HCT116 (cell line): ENCODE data around the gene PRSS16. TPM values are rescaled to one million over a fixed set of nuclear protein-coding genes. Genes with fewer than 3 reads are reported as not detected.
"Not testable (repeated sequence)": the region's sequence is repeated elsewhere in the genome, so short reads cannot be mapped to it uniquely, and the experiment has no call there.

Experiments
- ATAC-seq: fragments of 200-7000 bp; cut with Tn5 transposase; 2 replicates; pipeline ENCODE4 v1.9.1; 2020; ENCODE audit warnings: mild to moderate bottlenecking, moderate library complexity
- BruUV-seq: library from RNA; stranded (reverse); fragments of 400-500 nt; replicated peaks from 2 replicates; lab custom pipeline; 2021; lab: Mats Ljungman, UMichigan
- CTCF ChIA-PET: fragments of 300-600 bp; sonication (Branson Sonifier 250); formaldehyde crosslinking; loops from one replicate; lab custom pipeline; 2021; ENCODE audit warnings: antibody characterized with exemption; lab: Charles Lee
- POLR2A ChIA-PET: fragments of 300-600, 350-600 bp; sonication (Branson Sonifier 250); formaldehyde crosslinking; loops from one replicate; lab custom pipeline; 2021; ENCODE audit warnings: antibody characterized with exemption; lab: Charles Lee
- RAD21 ChIA-PET, 2 experiments: fragments of 300-600 bp; sonication (Branson Sonifier 250); formaldehyde crosslinking; loops; one replicate each; lab custom pipeline; 2023; ENCODE audit warnings: low total read pairs in 2 of 2; ENCODE audit not compliant: uncharacterized antibody in 2 of 2, unreplicated experiment in 2 of 2, low non-redundant PET in 1 of 2; lab: Charles Lee
- DNase-seq: peaks from one replicate; pipeline ENCODE4 v3.0.0-alpha.2; 2010; ENCODE audit warnings: low read depth, low spot score
- H2AFZ ChIP-seq: fragments of 200-600 bp; shearing (Covaris generic), sonication (generic); 2 replicates; pipeline ENCODE4 v1.6.1; 2017; ENCODE audit warnings: low read depth, mixed run types, mixed read lengths, antibody characterized with exemption, low read length; ENCODE audit not compliant: poor library complexity, severe bottlenecking
- H3K27ac ChIP-seq: 2 replicates; pipeline ENCODE4 v1.5.1; 2012; ENCODE audit warnings: low read depth, low read length
- H3K27me3 ChIP-seq: fragments of 200-600 bp; sonication (generic); 2 replicates; pipeline ENCODE4 v1.6.1; 2016; ENCODE audit warnings: mixed run types, low read length, mixed read lengths; ENCODE audit not compliant: insufficient read depth
- H3K36me3 ChIP-seq, 2 experiments: fragments of 200-500 bp in 1 of 2; fragments of 200-600 bp in 1 of 2; sonication (Bioruptor generic) in 1 of 2; sonication (generic) in 1 of 2; 2 replicates each; pipeline versions ENCODE4 v1.5.1 to v1.6.1; 2014 to 2016; ENCODE audit warnings: low read length in 2 of 2, inconsistent platforms in 1 of 2, mixed read lengths in 1 of 2, mixed run types in 1 of 2; ENCODE audit not compliant: insufficient read depth in 2 of 2, control insufficient read depth in 1 of 2
- H3K4me1 ChIP-seq, 2 experiments: fragments of 200-600 bp in 1 of 2; sonication (generic) in 1 of 2; 2 replicates each; pipeline versions ENCODE4 v1.5.1 to v1.6.1; 2012 to 2017; ENCODE audit warnings: low read length in 2 of 2, inconsistent platforms in 1 of 2, mild to moderate bottlenecking in 1 of 2, mixed read lengths in 1 of 2, mixed run types in 1 of 2, moderate library complexity in 1 of 2; ENCODE audit not compliant: insufficient read depth in 2 of 2, control insufficient read depth in 1 of 2
- H3K4me2 ChIP-seq: fragments of 200-600 bp; sonication (generic); 2 replicates; pipeline ENCODE4 v1.6.1; 2017; ENCODE audit warnings: mixed run types, low read length, mixed read lengths
- H3K4me3 ChIP-seq, 2 experiments: fragments of 200-600 bp in 1 of 2; sonication (generic) in 1 of 2; replicated peaks in 1 of 2; 2 replicates each; pipeline ENCODE4 v1.5.1; 2011 to 2016; ENCODE audit warnings: low read length in 2 of 2, control low read depth in 1 of 2, low read depth in 1 of 2, mild to moderate bottlenecking in 1 of 2, mixed read lengths in 1 of 2, mixed run types in 1 of 2
- H3K79me2 ChIP-seq: fragments of 200-600 bp; sonication (generic); 2 replicates; pipeline ENCODE4 v1.6.1; 2017; ENCODE audit warnings: mild to moderate bottlenecking, mixed run types, low read length, moderate library complexity, mixed read lengths; ENCODE audit not compliant: insufficient read depth
- H3K9ac ChIP-seq: fragments of 200-600 bp; sonication (generic); 2 replicates; pipeline ENCODE4 v1.6.1; 2016; ENCODE audit warnings: low read length, mixed read lengths
- H3K9me2 ChIP-seq: fragments of 200-600 bp; sonication (generic), shearing (Covaris generic); 2 replicates; pipeline ENCODE4 v1.6.1; 2017; ENCODE audit warnings: mixed run types, mild to moderate bottlenecking, moderate library complexity; ENCODE audit not compliant: insufficient read depth
- H3K9me3 ChIP-seq, 2 experiments: fragments of 200-500 bp in 1 of 2; fragments of 200-600 bp in 1 of 2; sonication (Bioruptor generic) in 1 of 2; sonication (generic) in 1 of 2; 2 replicates each; pipeline ENCODE4 v1.6.1; 2014 to 2017; ENCODE audit warnings: low read length in 2 of 2, mixed read lengths in 2 of 2, inconsistent platforms in 1 of 2, low read depth in 1 of 2, mild to moderate bottlenecking in 1 of 2, mixed run types in 1 of 2, moderate library complexity in 1 of 2; ENCODE audit not compliant: control insufficient read depth in 1 of 2, insufficient read depth in 1 of 2
- H4K20me1 ChIP-seq: fragments of 200-600 bp; sonication (generic), shearing (Covaris generic); 2 replicates; pipeline ENCODE4 v1.6.1; 2017; ENCODE audit warnings: mixed run types, mild to moderate bottlenecking, moderate library complexity; ENCODE audit not compliant: insufficient read depth
- CBX3 ChIP-seq: IDR thresholded peaks from 2 replicates; pipeline ENCODE4 v1.6.1; 2012; ENCODE audit warnings: low read depth
- CEBPB ChIP-seq: IDR thresholded peaks from 2 replicates; pipeline ENCODE4 v1.6.1; 2012; ENCODE audit warnings: low read depth
- EGR1 ChIP-seq: IDR thresholded peaks from 2 replicates; pipeline ENCODE4 v1.6.1; 2012; ENCODE audit warnings: low read depth
- EZH2 ChIP-seq: fragments of 200-600 bp; sonication (generic); IDR thresholded peaks from 2 replicates; pipeline ENCODE4 v1.6.1; 2017; ENCODE audit warnings: antibody characterized with exemption, mixed run types
- EZH2phosphoT487 ChIP-seq: fragments of 200-600 bp; IDR thresholded peaks from 2 replicates; pipeline ENCODE4 v1.6.1; 2018; ENCODE audit warnings: antibody characterized with exemption, borderline replicate concordance
- FOSL1 ChIP-seq: IDR thresholded peaks from 2 replicates; pipeline ENCODE4 v1.6.1; 2012; ENCODE audit warnings: low read depth
- JUND ChIP-seq: IDR thresholded peaks from 2 replicates; pipeline ENCODE4 v1.6.1; 2012
- POLR2A ChIP-seq: IDR thresholded peaks from 2 replicates; pipeline ENCODE4 v1.7.0; 2011; ENCODE audit warnings: borderline replicate concordance; ENCODE audit not compliant: insufficient read depth, insufficient read length; ENCODE audit errors: extremely low read depth
- POLR2AphosphoS5 ChIP-seq: IDR thresholded peaks from 2 replicates; pipeline ENCODE4 v1.6.1; 2011; ENCODE audit warnings: mild to moderate bottlenecking, low read depth, low read length, moderate library complexity
- RAD21 ChIP-seq: IDR thresholded peaks from 2 replicates; pipeline ENCODE4 v1.6.1; 2012; ENCODE audit warnings: low read depth, mild to moderate bottlenecking
- SIN3A ChIP-seq: IDR thresholded peaks from 2 replicates; pipeline ENCODE4 v1.6.1; 2012; ENCODE audit warnings: low read depth
- SRF ChIP-seq: IDR thresholded peaks from 2 replicates; pipeline ENCODE4 v1.6.1; 2012; ENCODE audit warnings: low read depth
- TCF7L2 ChIP-seq: IDR thresholded peaks from 2 replicates; pipeline ENCODE4 v1.7.0; 2011; ENCODE audit warnings: borderline replicate concordance, inconsistent platforms; ENCODE audit not compliant: insufficient read depth, insufficient read length; ENCODE audit errors: extremely low read depth
- YY1 ChIP-seq: IDR thresholded peaks from 2 replicates; pipeline ENCODE4 v1.6.1; 2011; ENCODE audit warnings: low read length, low read depth, moderate library complexity, mild to moderate bottlenecking; ENCODE audit not compliant: insufficient replicate concordance; ENCODE audit errors: extremely low read depth
- ZBTB33 ChIP-seq: IDR thresholded peaks from 2 replicates; pipeline ENCODE4 v1.6.1; 2011; ENCODE audit warnings: mild to moderate bottlenecking, low read length, moderate library complexity; ENCODE audit not compliant: insufficient replicate concordance; ENCODE audit errors: extremely low read depth
- ZFX ChIP-seq: fragments of 450-650 bp; IDR thresholded peaks from 2 replicates; pipeline ENCODE4 v1.6.1; 2017
- ZNF274 ChIP-seq: fragments of 200-500 bp; sonication (Bioruptor generic); IDR thresholded peaks from 2 replicates; pipeline ENCODE4 v1.6.1; 2014; ENCODE audit warnings: mild to moderate bottlenecking, low read depth, low read length, inconsistent platforms
- intact Hi-C: fragments of 100-400 bp; cut with micrococcal nuclease; formaldehyde crosslinking; loops from 2 replicates; pipeline ENCODE4 v1.10.0; 2022
- total RNA-seq: library from RNA; stranded (reverse); gene quantifications from one replicate; pipeline ENCODE4 v1.2.1, GENCODE V29; 2021; ENCODE audit not compliant: unreplicated experiment

PRSS16 gene
- total RNA-seq, 1 experiment from 2014 or later, result 14.5 TPM

DNA sequence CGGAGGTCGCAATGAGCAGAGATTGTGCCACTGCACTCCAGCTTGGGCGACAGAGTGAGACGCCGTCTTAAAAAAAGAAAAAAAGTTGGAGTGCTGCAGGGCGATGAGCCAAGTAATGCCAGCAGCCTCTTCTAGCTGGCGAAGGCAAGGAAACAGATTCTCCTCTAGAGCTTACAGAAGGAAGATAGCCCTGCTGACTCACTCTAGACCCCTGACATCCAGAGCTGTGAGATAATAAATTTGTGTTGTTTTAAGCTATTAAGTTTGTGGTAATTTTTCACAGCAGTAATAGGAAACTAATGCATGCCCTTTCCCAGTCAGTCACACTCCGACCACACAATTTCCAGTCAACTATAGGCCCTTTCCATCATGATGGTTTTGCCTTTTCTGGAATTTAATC, 16.4 kb downstream of the PRSS16 start (continued):
- TF ChIP-seq SIN3A, result no peak
- TF ChIP-seq, all 23 proteins: peak for 0

DNA sequence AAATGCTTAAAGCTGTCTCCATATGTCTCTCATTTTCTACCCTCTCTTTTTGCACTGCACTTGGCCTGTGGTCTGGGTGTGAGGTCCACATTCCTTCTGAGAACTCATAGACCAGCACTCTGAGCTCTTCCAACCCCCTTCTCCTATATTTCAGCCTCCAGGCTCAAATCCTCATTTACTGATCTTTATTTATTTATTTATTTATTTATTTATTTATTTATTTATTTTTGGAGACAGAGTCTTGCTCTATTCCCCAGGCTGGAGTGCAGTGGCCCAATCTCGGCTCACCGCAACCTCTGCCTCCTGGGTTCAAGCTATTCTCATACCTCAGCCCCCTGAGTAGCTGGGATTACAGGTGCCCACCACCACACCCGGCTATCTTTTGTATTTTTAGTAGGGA, 19.5 kb downstream of the PRSS16 start:
- H3K27me3 ChIP-seq, H2AFZ ChIP-seq, H3K9me2 ChIP-seq, CTCF ChIA-PET, H3K4me3 ChIP-seq, H3K9ac ChIP-seq, RAD21 ChIA-PET, H3K27ac ChIP-seq, BruUV-seq, intact Hi-C loops, H3K79me2 ChIP-seq, H3K4me1 ChIP-seq, POLR2A ChIA-PET, H4K20me1 ChIP-seq, ATAC-seq, H3K9me3 ChIP-seq, DNase-seq, H3K4me2 ChIP-seq, H3K36me3 ChIP-seq: not testable (repeated sequence)

GRCh38 chr6:27267857-27268434, 20.4 kb downstream of the PRSS16 start:
- no peak overlapping the region for H3K9ac ChIP-seq
- ChIA-PET POLR2A (no interaction called here), RAD21 (no interaction called here), CTCF (no interaction called here)
- H3K4me3 ChIP-seq, result no peak overlapping the region
- no peaks in the 10 kb centered on the region for H3K79me2 ChIP-seq
- H3K4me2 ChIP-seq, result no peak overlapping the region
- H4K20me1 ChIP-seq, result no peaks in the 10 kb centered on the region
- no peaks in the 10 kb centered on the region for H3K9me3 ChIP-seq
- H3K9me2 ChIP-seq, result no peaks in the 10 kb centered on the region
- no peaks in the 10 kb centered on the region for H3K36me3 ChIP-seq
- no peaks in the 10 kb centered on the region for H3K4me1 ChIP-seq
- H2AFZ ChIP-seq, result no peak overlapping the region
- no peaks in the 10 kb centered on the region for H3K27me3 ChIP-seq
- DNase-seq, result no peak
- BruUV-seq, result no TSS peak
- intact Hi-C loops, result no loop called here
- no peak for ATAC-seq
- H3K27ac ChIP-seq, result no peak overlapping the region
- TF ChIP-seq FOSL1, result no peak
- TF ChIP-seq POLR2AphosphoS5, result no peak
- no peak for TF ChIP-seq JUND
- TF ChIP-seq ZNF274, result no peak
- TF ChIP-seq POLR2A, result no peak
- no peak for TF ChIP-seq EZH2
- no peak for TF ChIP-seq EZH2phosphoT487
- no peak for TF ChIP-seq CBX3
- TF ChIP-seq SRF, result no peak
- no peak for TF ChIP-seq EGR1
- no peak for TF ChIP-seq TCF7L2
- TF ChIP-seq CEBPB, result no peak
- no peak for TF ChIP-seq ZBTB33
- no peak for TF ChIP-seq YY1
- no peak for TF ChIP-seq ZFX
- no peak for TF ChIP-seq RAD21
